ENCODE results near the gene POC5.

POC5 gene

GRCh38 chr5:75675783-75676182, 41.5 kb downstream of the POC5 start:
- H3K4me3 ChIP-seq (ENCODE audit: low read depth in 1 of 2, low read length in 2 of 2), result no peak overlapping the region
- H3K4me1 ChIP-seq (ENCODE audit: insufficient read depth, low read length), result no peaks in the 10 kb centered on the region
- H3K4me2 ChIP-seq (ENCODE audit: insufficient read depth, low read length), result no peak overlapping the region
- peaks cover 34% of the 10 kb centered on the region for H3K36me3 ChIP-seq (ENCODE audit: insufficient read depth, low read length)
- H3K27me3 ChIP-seq (ENCODE audit: insufficient read depth, low read length, poor library complexity), result no peaks in the 10 kb centered on the region
- no peaks in the 10 kb centered on the region for H3K9me3 ChIP-seq (ENCODE audit: insufficient read depth, low read length, severe bottlenecking)
- no peaks in the 10 kb centered on the region for H4K20me1 ChIP-seq (ENCODE audit: insufficient read depth, low read length)
- H3K9ac ChIP-seq (ENCODE audit: low read depth, low read length), result no peak overlapping the region
- ATAC-seq (ENCODE audit: insufficient read depth, low read depth), result no peak
- no peak overlapping the region for H2AFZ ChIP-seq (ENCODE audit: low read depth, low read length)
- TF ChIP-seq EZH2 (IDR thresholded peaks at IDR 0.05; ENCODE audit: borderline replicate concordance, low read depth, low read length, severe bottlenecking) (no peak), CTCF (IDR thresholded peaks at IDR 0.05; ENCODE audit: borderline replicate concordance, extremely low read depth, low read length, poor library complexity, severe bottlenecking) (no peak)
- H3K27ac ChIP-seq (ENCODE audit: low read length), result no peak overlapping the region
- no peaks in the 10 kb centered on the region for H3K79me2 ChIP-seq (ENCODE audit: insufficient read depth, low read length)
- no peak for DNase-seq

GRCh38 chr5:75672616-75673015, 44.6 kb downstream of the POC5 start:
- Histone ChIP-seq H4K20me1 (ENCODE audit: insufficient read depth, low read length) (no peaks in the 10 kb centered on the region), H3K9me3 (ENCODE audit: insufficient read depth, low read length, severe bottlenecking) (no peaks in the 10 kb centered on the region), H3K4me3 (ENCODE audit: low read depth in 1 of 2, low read length in 2 of 2) (no peak overlapping the region), H3K9ac (ENCODE audit: low read depth, low read length) (no peak overlapping the region), H3K27ac (ENCODE audit: low read length) (no peak overlapping the region), H3K4me2 (ENCODE audit: insufficient read depth, low read length) (no peak overlapping the region), H2AFZ (ENCODE audit: low read depth, low read length) (no peak overlapping the region), H3K36me3 (ENCODE audit: insufficient read depth, low read length) (peaks cover 31% of the 10 kb centered on the region), H3K4me1 (ENCODE audit: insufficient read depth, low read length) (no peaks in the 10 kb centered on the region), H3K79me2 (ENCODE audit: insufficient read depth, low read length) (no peaks in the 10 kb centered on the region), H3K27me3 (ENCODE audit: insufficient read depth, low read length, poor library complexity) (no peaks in the 10 kb centered on the region)
- DNase-seq (no peak), ATAC-seq (ENCODE audit: insufficient read depth, low read depth) (no peak)
- no peak for TF ChIP-seq EZH2 (IDR thresholded peaks at IDR 0.05; ENCODE audit: borderline replicate concordance, low read depth, low read length, severe bottlenecking)
- TF ChIP-seq CTCF (IDR thresholded peaks at IDR 0.05; ENCODE audit: borderline replicate concordance, extremely low read depth, low read length, poor library complexity, severe bottlenecking), result no peak

- Histone ChIP-seq H3K9me3 (ENCODE audit: insufficient read depth, low read length, severe bottlenecking) (no peaks in the 10 kb centered on the region), H2AFZ (ENCODE audit: low read depth, low read length) (no peak overlapping the region), H3K79me2 (ENCODE audit: insufficient read depth, low read length) (no peaks in the 10 kb centered on the region), H3K27ac (ENCODE audit: low read length) (no peak overlapping the region), H3K4me3 (ENCODE audit: low read depth in 1 of 2, low read length in 2 of 2) (no peak overlapping the region), H3K27me3 (ENCODE audit: insufficient read depth, low read length, poor library complexity) (no peaks in the 10 kb centered on the region), H3K36me3 (ENCODE audit: insufficient read depth, low read length) (peaks cover 31% of the 10 kb centered on the region), H3K4me2 (ENCODE audit: insufficient read depth, low read length) (no peak overlapping the region), H3K9ac (ENCODE audit: low read depth, low read length) (no peak overlapping the region), H3K4me1 (ENCODE audit: insufficient read depth, low read length) (no peaks in the 10 kb centered on the region), H4K20me1 (ENCODE audit: insufficient read depth, low read length) (no peaks in the 10 kb centered on the region)
- TF ChIP-seq EZH2 (IDR thresholded peaks at IDR 0.05; ENCODE audit: borderline replicate concordance, low read depth, low read length, severe bottlenecking), result no peak
- no peak for TF ChIP-seq CTCF (IDR thresholded peaks at IDR 0.05; ENCODE audit: borderline replicate concordance, extremely low read depth, low read length, poor library complexity, severe bottlenecking)
- ATAC-seq (ENCODE audit: insufficient read depth, low read depth) (no peak), DNase-seq (no peak)
Measured at GRCh38 chr5:75671506-75671905, 45.7 kb downstream of the POC5 start.

GRCh38 chr5:75670577-75670976, 46.7 kb downstream of the POC5 start:
- ATAC-seq (ENCODE audit: insufficient read depth, low read depth), result no peak

More at GRCh38 chr5:75670577-75670976, 46.7 kb downstream of the POC5 start:
- no peaks in the 10 kb centered on the region for H3K9me3 ChIP-seq (ENCODE audit: insufficient read depth, low read length, severe bottlenecking)
- no peak overlapping the region for H3K4me2 ChIP-seq (ENCODE audit: insufficient read depth, low read length)
- H3K27ac ChIP-seq (ENCODE audit: low read length), result no peak overlapping the region
- no peak overlapping the region for H3K9ac ChIP-seq (ENCODE audit: low read depth, low read length)
- no peak overlapping the region for H3K4me3 ChIP-seq (ENCODE audit: low read depth in 1 of 2, low read length in 2 of 2)
- no peaks in the 10 kb centered on the region for H3K27me3 ChIP-seq (ENCODE audit: insufficient read depth, low read length, poor library complexity)
- no peak for DNase-seq
- H3K36me3 ChIP-seq (ENCODE audit: insufficient read depth, low read length), result peaks cover 22% of the 10 kb centered on the region
- H2AFZ ChIP-seq (ENCODE audit: low read depth, low read length), result no peak overlapping the region
- H3K79me2 ChIP-seq (ENCODE audit: insufficient read depth, low read length), result no peaks in the 10 kb centered on the region
- no peak for TF ChIP-seq EZH2 (IDR thresholded peaks at IDR 0.05; ENCODE audit: borderline replicate concordance, low read depth, low read length, severe bottlenecking)
- no peak for TF ChIP-seq CTCF (IDR thresholded peaks at IDR 0.05; ENCODE audit: borderline replicate concordance, extremely low read depth, low read length, poor library complexity, severe bottlenecking)
- no peaks in the 10 kb centered on the region for H3K4me1 ChIP-seq (ENCODE audit: insufficient read depth, low read length)
- no peaks in the 10 kb centered on the region for H4K20me1 ChIP-seq (ENCODE audit: insufficient read depth, low read length)

All from DND-41 (cell line).